HepG2 (cell line): ENCODE data around the gene NRG4. TPM values are rescaled to one million over a fixed set of nuclear protein-coding genes. Genes with fewer than 3 reads are reported as not detected.
"Not testable (repeated sequence)": the region's sequence is repeated elsewhere in the genome, so short reads cannot be mapped to it uniquely, and the experiment has no call there.

Experiments used
- ATAC-seq: fragments of 200-7000 bp; cut with Tn5 transposase; 3 replicates; pipeline ENCODE4 v1.9.1; 2020; ENCODE audit warnings: mild to moderate bottlenecking, moderate library complexity
- BruUV-seq: library from RNA; stranded (reverse); fragments of 400-500 nt; replicated peaks from 2 replicates; lab custom pipeline; 2021; lab: Mats Ljungman, UMichigan
- CTCF ChIA-PET: fragments of 300-600 bp; formaldehyde crosslinking; extraction: SDS; loops from one replicate; lab custom pipeline; 2021; ENCODE audit warnings: low total read pairs, inconsistent platforms, low intra/inter-chr PET ratio; lab: Yijun Ruan, JAX
- POLR2A ChIA-PET: fragments of 350-600 bp; sonication (Branson Sonifier 250); formaldehyde crosslinking; loops from one replicate; lab custom pipeline; 2020; ENCODE audit warnings: antibody characterized with exemption, inconsistent platforms; lab: Yijun Ruan, JAX
- DNase-seq: peaks from one replicate; pipeline ENCODE4 v3.0.0-alpha.2; 2015; ENCODE audit warnings: low spot score
- FAIRE-seq: peaks from 3 replicates; lab custom pipeline; 2011; peaks lifted over from hg19 to GRCh38; lab: Jason Lieb, UNC
- H2AFZ ChIP-seq: one replicate; pipeline ENCODE4 v1.6.1; 2011; ENCODE audit warnings: low read length, inconsistent platforms
- H3K27ac ChIP-seq: fragments of 300-600 bp; 3 replicates; pipeline ENCODE4 v1.8.0; 2011; ENCODE audit warnings: mixed run types, mild to moderate bottlenecking, mixed read lengths, low read length, inconsistent platforms; ENCODE audit not compliant: insufficient read depth; ENCODE audit errors: extremely low read length
- H3K27me3 ChIP-seq, 2 experiments: fragments of 200-600 bp in 1 of 2; 2 replicates in 1 of 2; 3 replicates in 1 of 2; pipeline versions ENCODE4 v1.6.0 to v1.8.0; 2011; ENCODE audit warnings: low read length in 2 of 2, mild to moderate bottlenecking in 2 of 2, moderate library complexity in 2 of 2, inconsistent platforms in 1 of 2; ENCODE audit not compliant: insufficient read depth in 2 of 2, control insufficient read depth in 1 of 2
- H3K36me3 ChIP-seq, 2 experiments: fragments of 200-600 bp in 1 of 2; replicated peaks in 1 of 2; 2 replicates in 1 of 2; 3 replicates in 1 of 2; pipeline versions ENCODE4 v1.5.1 to v1.8.0; 2011; ENCODE audit warnings: low read length in 2 of 2, inconsistent platforms in 1 of 2; ENCODE audit not compliant: insufficient read depth in 2 of 2, control insufficient read depth in 1 of 2
- H3K4me1 ChIP-seq: 2 replicates; pipeline ENCODE4 v1.5.1; 2012; ENCODE audit warnings: low read length, inconsistent platforms; ENCODE audit not compliant: insufficient read depth
- H3K4me2 ChIP-seq: 2 replicates; pipeline ENCODE4 v1.6.0; 2011; ENCODE audit warnings: low read depth, low read length, inconsistent platforms
- H3K4me3 ChIP-seq, 3 experiments: fragments of 200-600 bp in 1 of 3; sonication (generic), shearing (Covaris generic) in 1 of 3; replicated peaks in 1 of 3; 2 replicates each; pipeline ENCODE4 v1.5.1; 2011 to 2016; ENCODE audit warnings: low read length in 3 of 3, inconsistent platforms in 2 of 3, low read depth in 2 of 3, mild to moderate bottlenecking in 2 of 3, control low read depth in 1 of 3, mixed read lengths in 1 of 3; ENCODE audit not compliant: insufficient read depth in 1 of 3
- H3K79me2 ChIP-seq: one replicate; pipeline ENCODE4 v1.6.1; 2011; ENCODE audit warnings: low read length, inconsistent platforms; ENCODE audit not compliant: insufficient read depth
- H3K9ac ChIP-seq: 2 replicates; pipeline ENCODE4 v1.6.0; 2011; ENCODE audit warnings: mild to moderate bottlenecking, low read depth, low read length, inconsistent platforms; ENCODE audit not compliant: insufficient read depth
- H3K9me3 ChIP-seq: 2 replicates; pipeline ENCODE4 v1.5.1; 2012; ENCODE audit warnings: mild to moderate bottlenecking, low read length
- H4K20me1 ChIP-seq: 2 replicates; pipeline ENCODE4 v1.6.0; 2011; ENCODE audit warnings: inconsistent platforms, mild to moderate bottlenecking, low read length, moderate library complexity; ENCODE audit not compliant: insufficient read depth
- CAMTA2 ChIP-seq: sonication (generic); formaldehyde crosslinking; IDR thresholded peaks from 2 replicates; pipeline ENCODE4 v1.4.0; 2020; ENCODE audit warnings: mild to moderate bottlenecking, missing genetic modification reagents, borderline replicate concordance
- CEBPB ChIP-seq: IDR thresholded peaks from 2 replicates; pipeline ENCODE4 v1.6.1; 2011; ENCODE audit warnings: low read depth, low read length, improper control_type of control experiment, borderline replicate concordance
- HOXA5 ChIP-seq: sonication (generic); formaldehyde crosslinking; IDR thresholded peaks from 2 replicates; pipeline ENCODE4 v1.4.0; 2020; ENCODE audit warnings: missing genetic modification reagents
- SIN3B ChIP-seq: fragments of 150-350 bp; IDR thresholded peaks from 2 replicates; pipeline ENCODE4 v1.6.1; 2014; ENCODE audit warnings: low read length
- TARDBP ChIP-seq: sonication (generic); formaldehyde crosslinking; IDR thresholded peaks from 2 replicates; pipeline ENCODE4 v1.8.0; 2022; ENCODE audit warnings: mild to moderate bottlenecking, missing genetic modification reagents
- ZBED4 ChIP-seq: sonication (generic); formaldehyde crosslinking; IDR thresholded peaks from 2 replicates; pipeline ENCODE4 v1.4.0; 2020; ENCODE audit warnings: missing genetic modification reagents, borderline replicate concordance
- ZNF136 ChIP-seq: sonication (generic); formaldehyde crosslinking; IDR thresholded peaks from 2 replicates; pipeline ENCODE4 v1.8.1; 2022; ENCODE audit warnings: low read depth, mild to moderate bottlenecking, moderate library complexity, missing genetic modification reagents
- ZNF543 ChIP-seq: sonication (generic); formaldehyde crosslinking; IDR thresholded peaks from 2 replicates; pipeline ENCODE4 v1.4.0; 2020; ENCODE audit warnings: mild to moderate bottlenecking, missing genetic modification reagents
- WGBS: methylation state at CpG from one replicate; pipeline ENCODE4 v1.1.6; 2017; ENCODE audit warnings: low lambda C conversion rate; 5-methylcytosine and 5-hydroxymethylcytosine counted together
- in situ Hi-C: cut with HindIII; loops from 2 replicates; pipeline ENCODE4 v1.10.0; 2017; ENCODE audit warnings: low pct_unique_long_range_greater_than_20kb; ENCODE audit not compliant: extremely low pct_ligation_motif_present
- intact Hi-C: fragments of 100-400 bp; cut with micrococcal nuclease; formaldehyde crosslinking; loops from one replicate; pipeline ENCODE4 v1.10.0; 2022; ENCODE audit not compliant: unreplicated experiment
- polyA plus RNA-seq, 8 experiments: library from polyadenylated mRNA; depleted of rRNA in 3 of 8; stranded (reverse) in 7 of 8; unstranded in 1 of 8; fragments of >200 nt; fragmentation: Illumina TruSeq in 4 of 8; extraction: Trizol in 4 of 8; gene quantifications; 2 replicates each; pipeline versions ENCODE4 v1.2.1 to v1.2.3, GENCODE V29; 2011 to 2016; ENCODE audit warnings: low read depth in 4 of 8, missing spikeins in 1 of 8, mixed read lengths in 1 of 8; ENCODE audit not compliant: insufficient read depth in 1 of 8
- total RNA-seq, 5 experiments: library from RNA; depleted of rRNA; stranded (reverse); fragments of >200 nt; fragmentation: Illumina TruSeq; extraction: Trizol; gene quantifications; 2 replicates each; pipeline ENCODE4 v1.2.3, GENCODE V29; 2016; ENCODE audit warnings: low read depth in 1 of 5

NRG4 gene
- total and polyA plus RNA-seq, 2 of the 13 experiments (the other 11 are each of a cell fraction or from before 2014, with no cell fraction given): 0.01 TPM; not detected in 1

GRCh38 chr15:76024021-76024768 lies 12.0 kb upstream of the NRG4 start (continued):
- no peak for TF ChIP-seq TARDBP (CRISPR knock-in tag)
- TF ChIP-seq CAMTA2 (CRISPR knock-in tag): no peak
- no peak for TF ChIP-seq SIN3B

- WGBS: 61% methylated on average over 4 of the region's 4 CpGs
- H3K4me1 ChIP-seq, POLR2A ChIA-PET, BruUV-seq, H3K9ac ChIP-seq, intact Hi-C loops, H3K4me3 ChIP-seq, in situ Hi-C loops, H3K27me3 ChIP-seq, FAIRE-seq, CTCF ChIA-PET, H4K20me1 ChIP-seq, H3K27ac ChIP-seq, H3K79me2 ChIP-seq, H3K9me3 ChIP-seq, ATAC-seq, H3K36me3 ChIP-seq, H2AFZ ChIP-seq, DNase-seq, H3K4me2 ChIP-seq: not testable (repeated sequence)
Measured at GRCh38 chr15:76013470-76013869, 1.2 kb upstream of the NRG4 start.

- TF ChIP-seq ZNF136 (CRISPR knock-in tag): no peak
- TF ChIP-seq CEBPB: no peak
- no peak for TF ChIP-seq ZBED4 (CRISPR knock-in tag)
- TF ChIP-seq ZNF543 (CRISPR knock-in tag): no peak
- TF ChIP-seq HOXA5 (CRISPR knock-in tag): no peak
- no peaks in the 10 kb centered on the region for H3K36me3 ChIP-seq
- no peaks in the 10 kb centered on the region for H4K20me1 ChIP-seq
- H3K9ac ChIP-seq: no peak overlapping the region
- no peaks in the 10 kb centered on the region for H3K9me3 ChIP-seq
- no TSS peak for BruUV-seq
- H3K27me3 ChIP-seq: no peaks in the 10 kb centered on the region
- no peak overlapping the region for H2AFZ ChIP-seq
- H3K4me1 ChIP-seq: no peaks in the 10 kb centered on the region; the same call in 1 of the 2 replicates
- no peak for FAIRE-seq
- CTCF ChIA-PET: no interaction called here
- no peaks in the 10 kb centered on the region for H3K79me2 ChIP-seq
- intact Hi-C loops: no loop called here
- in situ Hi-C loops: no loop called here
- 2% methylated on average over 2 of the region's 2 CpGs for WGBS
- no peak for ATAC-seq
- DNase-seq: no peak
- no peak overlapping the region for H3K4me2 ChIP-seq
- no peak overlapping the region for H3K27ac ChIP-seq
- no peak overlapping the region for H3K4me3 ChIP-seq
- POLR2A ChIA-PET: no interaction called here
Measured at GRCh38 chr15:76010613-76011012, 1.6 kb downstream of the NRG4 start.
